Measurements from ENCODE around the gene ASZ1. TPM values are rescaled to one million over a fixed set of nuclear protein-coding genes. Genes with fewer than 3 reads are reported as not detected.

Gene ASZ1
- total RNA-seq, 1 donor from 2014 or later = not detected

DNA sequence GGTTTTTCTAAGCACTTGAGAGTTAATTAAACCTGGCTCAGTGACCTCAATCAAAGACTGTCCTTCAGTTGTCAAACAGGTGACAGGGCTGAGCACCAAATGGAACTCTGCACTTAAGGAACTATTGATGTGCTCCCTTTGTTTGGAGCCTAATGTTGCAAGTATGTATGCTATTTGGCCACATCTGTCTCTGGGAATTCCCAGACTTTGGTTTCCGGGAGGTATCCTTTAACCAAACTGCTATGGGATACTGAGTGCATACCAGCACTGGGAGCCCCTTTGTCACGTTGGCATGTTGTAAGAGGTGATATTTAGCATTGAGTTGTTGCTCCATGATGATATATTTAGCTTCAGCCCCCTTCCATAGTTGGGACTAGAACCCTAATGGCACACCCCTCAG lies 25.2 kb downstream of the ASZ1 start:
- no peak for DNase-seq (ENCODE audit: low read depth, low spot score)

DNA sequence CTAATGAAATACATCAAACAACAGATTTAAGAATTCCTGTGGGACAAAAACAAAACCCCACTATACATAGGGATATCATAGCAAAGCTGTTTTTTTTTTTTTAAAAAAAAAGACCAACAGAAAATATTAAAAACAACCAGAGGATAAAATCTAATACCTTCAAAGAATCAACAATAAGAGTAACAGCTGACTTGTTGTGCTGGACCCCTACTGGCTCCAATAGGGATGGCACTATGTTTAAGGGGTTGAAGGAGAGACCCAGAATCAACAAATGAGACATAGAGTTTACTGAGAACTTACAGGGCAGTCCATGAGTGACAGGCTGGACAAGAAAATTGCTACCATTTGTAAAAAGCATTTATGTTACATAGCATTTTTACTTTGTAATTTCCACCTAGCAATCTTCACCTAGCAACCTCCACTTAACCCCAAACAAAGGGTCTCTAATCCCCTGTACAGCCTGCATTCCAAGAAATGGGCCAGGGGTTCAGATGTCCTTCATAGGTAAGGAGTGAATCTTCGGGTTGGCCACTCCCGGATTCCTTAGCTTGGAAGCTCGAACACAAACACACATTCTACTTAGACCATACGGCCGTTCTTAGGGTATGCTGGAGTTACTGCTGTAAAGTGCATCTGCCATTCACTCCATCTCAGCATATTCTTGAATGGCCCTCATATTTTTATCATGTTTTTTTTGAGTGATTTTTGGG lies 25.8 kb downstream of the ASZ1 start:
- no peak for DNase-seq (ENCODE audit: low read depth, low spot score)

DNA sequence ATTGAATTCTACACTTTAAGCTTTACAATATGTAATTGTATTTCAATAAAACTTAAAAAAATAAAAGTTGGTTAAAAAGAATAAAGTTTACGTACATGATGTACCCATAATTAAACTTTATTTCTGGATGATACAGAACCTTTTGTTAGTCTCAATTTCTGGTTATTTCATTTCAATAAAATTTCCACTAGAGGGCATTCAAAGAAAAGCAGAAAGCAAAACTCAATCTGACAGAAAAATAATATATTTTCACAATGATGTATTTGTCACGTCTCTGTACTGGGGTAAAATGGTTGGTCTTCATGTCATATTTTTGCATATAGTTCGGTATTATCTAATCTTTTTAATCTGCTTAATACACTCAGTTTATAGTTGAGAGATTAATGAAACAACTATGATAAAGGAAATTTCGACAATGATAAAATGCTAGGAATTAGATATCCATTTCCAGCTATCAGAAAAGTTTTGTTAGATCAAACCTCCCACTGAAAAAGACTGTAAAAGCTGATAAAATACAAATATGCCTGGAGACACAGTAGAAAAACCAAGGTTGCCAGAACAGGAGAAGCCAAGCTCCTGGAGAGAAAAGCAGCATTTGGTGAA lies 27.4 kb downstream of the ASZ1 start:
- no peak for DNase-seq (ENCODE audit: low read depth, low spot score)

DNA sequence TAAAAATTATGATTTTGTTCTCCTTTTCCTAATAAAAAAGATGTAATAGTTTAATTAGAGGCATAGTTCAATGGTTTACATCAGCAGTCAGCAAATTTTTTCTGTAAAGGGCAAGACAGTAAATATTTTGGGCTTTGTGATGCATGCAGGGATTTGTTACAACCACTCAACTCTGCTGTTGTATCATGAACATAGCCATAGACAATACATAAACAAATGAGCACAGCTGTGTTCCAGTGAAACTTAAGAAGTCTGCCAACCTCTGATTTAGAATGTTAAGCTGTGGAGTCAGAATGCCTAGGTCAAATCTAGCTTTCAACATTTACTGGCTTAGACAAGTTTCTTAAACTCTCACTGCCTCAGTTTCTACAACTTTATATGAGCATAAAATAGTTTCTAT lies 31.6 kb downstream of the ASZ1 start:
- DNase-seq (ENCODE audit: low read depth, low spot score) = no peak

DNA sequence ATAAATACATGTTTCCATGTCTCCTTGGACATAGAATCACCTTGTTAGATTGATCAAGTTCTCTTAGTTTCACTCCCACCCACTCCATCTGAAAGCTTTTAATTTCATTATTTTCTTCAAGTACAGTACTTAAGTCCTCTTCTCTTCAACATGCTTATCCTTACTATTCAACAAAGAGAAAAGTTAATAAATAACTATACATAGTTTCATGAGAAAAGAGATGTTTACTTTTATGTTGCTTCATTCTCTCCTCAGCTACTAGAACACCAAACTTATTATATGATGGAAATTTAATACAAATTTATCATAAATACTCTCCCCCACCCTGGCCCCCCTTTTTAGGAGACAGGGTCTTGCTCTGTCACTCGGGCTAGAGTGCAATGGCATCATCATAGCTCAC lies 33.5 kb downstream of the ASZ1 start:
- no peak for DNase-seq (ENCODE audit: low read depth, low spot score)

DNA sequence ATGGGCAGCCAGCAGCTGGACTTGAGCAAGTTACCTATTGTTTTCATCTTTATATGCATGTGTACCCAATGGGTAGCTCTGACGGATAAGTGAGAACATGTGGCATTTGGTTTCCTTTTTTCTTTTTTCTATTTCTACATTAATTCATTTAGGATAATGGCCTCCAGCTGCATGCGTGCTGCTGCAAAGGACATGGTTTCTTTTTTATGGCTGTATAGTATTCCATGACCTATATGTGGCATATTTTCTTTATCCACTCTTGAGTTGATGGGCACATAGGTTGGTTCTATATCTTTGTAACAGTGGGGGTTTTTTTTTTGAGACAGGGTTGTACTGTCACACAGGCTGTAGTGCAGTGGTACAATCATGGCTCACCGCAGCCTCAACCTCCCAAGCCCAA lies 37.4 kb downstream of the ASZ1 start:
- DNase-seq (ENCODE audit: low read depth, low spot score) = no peak

DNA sequence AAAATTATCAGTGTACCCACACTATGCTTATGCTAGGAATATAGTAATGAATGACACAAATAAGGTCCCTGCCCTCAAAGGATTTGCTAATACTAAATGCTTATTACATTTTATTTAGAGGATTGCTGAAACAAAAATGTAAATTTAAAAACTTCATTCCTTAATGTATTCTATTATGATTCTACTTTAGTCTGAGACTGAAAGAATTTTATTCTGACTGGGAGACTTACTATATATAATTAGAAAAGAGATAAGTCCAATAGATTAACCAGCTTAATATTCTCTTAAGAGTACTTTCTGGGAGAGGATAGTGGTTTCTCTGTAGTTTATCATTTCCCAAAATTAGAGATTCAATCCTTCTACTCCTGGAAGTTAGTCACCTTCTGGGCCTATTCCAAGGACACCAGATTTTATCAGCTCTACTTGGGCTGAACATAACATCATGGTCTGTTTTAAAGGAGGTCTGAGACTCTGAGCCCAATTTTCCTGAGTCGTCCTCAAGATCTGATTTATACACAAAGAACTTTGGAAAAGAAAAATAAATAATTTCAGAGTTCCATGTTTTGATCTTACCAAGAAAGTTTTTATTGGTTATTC lies 41.1 kb downstream of the ASZ1 start:
- no peak for DNase-seq (ENCODE audit: low read depth, low spot score)

DNA sequence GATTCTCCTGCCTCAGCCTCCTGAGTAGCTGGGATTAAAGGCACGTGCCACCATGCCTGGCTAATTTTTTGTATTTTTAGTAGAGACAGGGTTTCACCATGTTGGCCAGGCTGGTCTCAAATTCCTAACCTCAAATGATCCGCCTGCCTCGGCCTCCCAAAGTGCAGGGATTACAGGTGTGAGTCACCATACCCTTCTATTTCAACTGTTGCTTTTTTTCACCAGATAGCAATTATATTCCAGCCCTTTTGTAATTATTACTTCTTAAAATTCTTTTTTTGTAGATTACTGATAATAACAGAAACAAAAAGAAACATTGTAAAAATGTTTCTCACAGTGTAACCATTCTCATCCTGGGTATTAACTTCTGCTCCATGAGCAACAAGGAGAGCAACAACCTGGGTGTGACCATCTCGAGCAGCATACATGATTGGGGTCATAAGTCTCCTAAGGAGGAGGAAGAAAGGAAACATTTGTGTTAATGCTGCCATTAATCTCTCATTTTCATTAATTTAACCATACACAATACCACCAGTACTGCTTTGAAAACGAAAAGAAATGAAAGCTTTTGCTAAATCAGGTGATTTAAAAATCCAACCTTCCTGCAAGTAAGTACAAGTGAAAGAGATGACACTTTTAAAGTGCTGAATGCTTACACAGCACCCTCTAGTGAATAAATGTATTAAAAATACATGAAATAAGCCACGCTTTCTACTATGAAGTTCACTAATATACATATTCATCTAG lies 41.8 kb downstream of the ASZ1 start:
- no peak for DNase-seq (ENCODE audit: low read depth, low spot score)

DNA sequence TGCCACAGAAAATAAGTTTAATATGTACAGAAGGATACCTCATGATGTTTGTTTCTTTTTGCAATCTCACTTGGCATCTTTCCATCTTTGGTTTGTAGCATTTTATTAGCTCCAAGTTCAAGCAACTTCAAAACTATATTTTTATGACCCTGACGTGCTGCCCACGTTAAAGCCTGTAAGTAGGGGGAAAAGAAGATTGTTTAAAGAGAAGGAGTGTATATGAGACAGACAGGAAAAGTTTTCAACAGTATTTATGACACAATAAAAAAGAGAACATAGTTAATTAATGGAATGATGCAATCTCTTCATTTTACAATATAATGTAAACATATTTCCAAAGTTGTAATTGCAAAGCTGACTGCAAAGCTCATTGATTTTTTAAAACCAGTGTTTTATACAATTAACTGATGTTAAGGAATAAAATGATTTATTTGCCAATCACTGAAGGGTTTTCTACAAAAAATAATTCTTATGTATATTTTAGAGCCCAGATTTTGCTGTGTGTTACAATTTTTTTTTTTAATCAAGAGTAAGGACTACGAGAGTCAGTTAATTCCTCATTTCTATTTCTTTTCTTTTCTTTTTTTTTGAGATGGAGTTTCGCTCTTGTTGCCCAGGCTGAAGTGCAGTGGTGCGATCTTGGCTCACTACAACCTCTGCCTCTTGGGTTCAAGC lies 42.5 kb downstream of the ASZ1 start:
- no peak for DNase-seq (ENCODE audit: low read depth, low spot score)

DNA sequence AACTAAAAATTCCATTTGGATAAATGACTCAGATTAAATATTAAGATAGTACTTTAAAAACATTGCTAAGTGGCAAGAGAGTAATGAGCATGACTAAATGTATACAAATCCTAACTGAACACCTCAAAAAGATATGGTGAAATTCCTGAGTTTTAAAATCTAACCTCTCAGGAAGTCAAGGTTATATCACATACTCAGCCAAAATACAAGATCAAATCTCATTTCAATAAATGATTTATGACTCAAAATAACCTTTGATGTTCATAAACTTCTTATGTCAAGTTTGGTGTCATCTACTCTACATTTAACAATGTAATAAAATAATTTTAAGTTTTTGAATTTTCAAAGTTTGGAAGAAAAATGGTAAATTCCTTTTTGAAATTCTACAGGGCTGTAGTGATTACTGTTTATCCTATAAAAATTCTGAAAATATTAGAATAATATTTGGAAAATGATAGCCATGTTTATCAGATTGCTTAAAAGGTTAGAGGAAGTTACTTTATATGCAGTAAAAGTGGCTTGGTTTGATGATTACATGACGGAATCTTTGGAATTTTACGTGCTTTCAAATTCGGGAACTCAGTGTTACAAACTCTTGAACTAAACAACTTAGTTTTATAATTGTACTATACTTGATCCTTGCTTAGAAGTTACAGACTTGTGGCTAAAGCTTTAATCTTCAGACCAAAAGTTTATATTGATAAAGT lies 43.7 kb downstream of the ASZ1 start:
- no peak for DNase-seq (ENCODE audit: low read depth, low spot score)

DNA sequence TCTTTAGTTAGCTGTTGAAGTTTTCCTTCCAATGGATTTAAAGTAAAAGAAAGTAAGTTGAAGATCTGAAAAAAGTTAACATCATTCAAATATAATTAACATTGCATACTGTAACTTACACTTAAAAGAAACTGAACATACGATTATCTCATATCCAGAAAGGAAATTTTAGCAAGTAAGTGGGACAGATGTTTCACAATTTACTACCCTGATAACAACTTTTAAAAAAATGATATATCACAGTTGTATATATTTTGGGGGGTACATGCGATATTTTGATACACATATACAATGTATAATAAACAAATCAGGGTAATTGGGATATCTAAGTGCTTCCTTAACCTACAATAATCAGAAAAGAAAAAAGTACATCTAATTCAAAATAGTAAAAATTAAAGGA lies 44.2 kb downstream of the ASZ1 start:
- DNase-seq (ENCODE audit: low read depth, low spot score) = no peak

DNA sequence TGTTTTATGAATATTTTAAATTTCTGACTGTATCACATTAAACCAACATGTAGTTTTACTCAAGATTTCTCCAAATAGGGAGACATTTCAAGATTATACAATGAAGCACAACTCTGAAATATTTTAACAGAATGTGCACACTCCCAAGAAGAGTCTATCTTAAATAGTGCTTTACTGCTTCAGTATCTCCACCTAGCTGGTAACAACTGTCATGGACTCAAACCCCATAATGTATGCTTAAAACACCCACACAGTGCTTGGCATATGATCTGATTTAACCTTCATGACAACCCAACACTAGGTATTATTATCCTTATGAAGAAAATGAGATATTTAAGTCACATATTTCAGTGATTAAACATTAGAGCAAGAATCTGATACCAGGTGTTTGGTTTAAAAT lies 45.9 kb downstream of the ASZ1 start:
- DNase-seq (ENCODE audit: low read depth, low spot score) = no peak

DNA sequence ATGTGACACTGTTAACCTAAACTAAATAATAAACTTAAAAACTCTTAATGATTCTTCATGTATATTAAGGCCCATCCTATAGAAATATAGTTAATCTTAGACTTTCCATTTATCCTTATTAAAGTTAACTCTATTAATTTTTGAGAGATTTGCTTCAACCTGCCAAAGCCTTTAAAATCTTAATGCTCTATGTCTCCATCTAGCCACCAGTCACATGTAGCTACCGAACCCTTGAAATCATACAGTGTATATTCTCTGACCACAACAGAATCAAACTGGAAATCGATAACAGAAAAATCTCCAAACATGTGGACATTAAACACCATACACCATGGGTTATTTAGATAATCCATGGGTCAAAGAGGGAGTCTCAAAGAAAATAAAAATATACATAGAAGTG lies 51.9 kb downstream of the ASZ1 start:
- no peak for DNase-seq (ENCODE audit: low read depth, low spot score)

DNA sequence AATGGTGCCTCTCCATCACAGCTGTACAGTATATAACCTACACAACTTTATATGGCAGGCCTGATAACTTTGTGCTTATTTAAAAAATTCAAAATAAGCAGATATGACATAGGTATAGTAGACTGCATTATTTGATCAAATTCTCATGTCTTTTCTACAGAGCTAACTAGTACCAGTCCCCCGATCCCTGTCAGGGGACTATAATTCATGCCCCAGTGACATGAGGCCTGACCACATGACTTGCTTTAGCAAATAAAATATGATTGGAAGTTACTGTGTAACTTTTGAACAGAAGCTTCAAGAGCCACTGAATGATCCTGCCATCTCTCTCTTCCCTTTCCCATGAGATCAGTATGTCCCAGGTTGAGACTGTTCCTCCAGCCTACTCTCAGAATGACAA lies 55.2 kb downstream of the ASZ1 start:
- no peak for DNase-seq (ENCODE audit: low read depth, low spot score)

DNA sequence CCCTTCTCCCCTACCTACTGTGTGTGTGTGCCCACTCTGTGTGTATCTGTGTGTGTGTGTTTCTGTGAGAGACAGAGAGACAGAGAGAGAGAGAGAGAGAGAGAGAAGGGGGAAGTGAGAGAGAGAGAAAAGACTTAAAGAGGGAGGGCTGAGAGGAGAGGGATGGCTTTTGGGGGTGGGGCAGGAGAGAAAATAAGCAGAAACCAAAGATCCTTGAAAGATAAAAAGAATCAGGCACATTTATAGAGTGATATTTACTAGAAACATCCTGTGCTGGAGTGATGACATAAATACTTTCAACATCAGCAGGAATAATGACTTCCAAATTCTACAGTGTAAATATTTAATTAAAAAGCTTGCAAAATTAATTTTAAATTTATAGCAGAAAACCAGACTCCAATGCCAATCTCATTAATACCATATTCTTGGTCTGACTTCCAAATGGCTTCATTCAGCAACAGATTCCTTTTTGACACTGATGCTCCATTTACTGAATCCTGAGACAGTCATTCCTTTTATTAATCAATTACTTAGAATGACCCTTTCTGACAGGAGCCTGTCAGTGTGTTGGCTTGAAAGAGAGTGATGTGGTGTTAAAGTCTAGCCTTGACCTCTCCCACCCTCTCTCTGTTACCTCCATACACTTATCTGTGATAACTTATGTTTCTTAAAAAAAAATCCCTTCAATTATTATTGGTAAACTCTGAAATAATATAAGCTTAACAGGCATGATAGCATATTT lies 62.8 kb downstream of the ASZ1 start:
- no peak for DNase-seq (ENCODE audit: low read depth, low spot score)

DNA sequence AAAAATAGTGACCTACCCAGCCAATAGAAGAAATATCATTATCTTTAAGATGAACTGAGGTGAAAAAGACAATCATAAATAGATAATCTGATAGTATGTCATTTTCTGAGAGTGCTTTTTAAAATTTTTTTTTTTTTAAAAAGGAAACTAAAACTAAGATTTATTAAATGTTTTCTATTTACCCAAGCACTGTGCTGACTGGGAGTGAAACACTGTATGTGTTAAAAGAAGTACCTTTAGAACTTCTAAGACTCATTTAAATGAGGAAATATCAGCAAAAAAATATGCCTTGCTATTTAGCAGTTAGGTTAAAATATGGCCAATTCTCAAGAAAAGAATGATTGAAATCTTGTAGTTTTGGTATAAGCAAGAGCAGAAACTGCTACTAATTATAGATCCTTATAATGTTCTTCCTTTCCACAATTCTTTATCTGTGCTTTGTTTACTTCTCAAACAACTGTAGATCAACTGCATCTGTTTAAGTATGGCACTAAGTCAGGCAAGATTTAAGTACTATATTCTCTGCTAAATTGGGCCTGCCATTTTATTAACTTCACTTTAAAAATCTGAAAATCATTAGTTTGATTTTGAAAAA lies 64.9 kb downstream of the ASZ1 start:
- DNase-seq (ENCODE audit: low read depth, low spot score) = no peak

DNA sequence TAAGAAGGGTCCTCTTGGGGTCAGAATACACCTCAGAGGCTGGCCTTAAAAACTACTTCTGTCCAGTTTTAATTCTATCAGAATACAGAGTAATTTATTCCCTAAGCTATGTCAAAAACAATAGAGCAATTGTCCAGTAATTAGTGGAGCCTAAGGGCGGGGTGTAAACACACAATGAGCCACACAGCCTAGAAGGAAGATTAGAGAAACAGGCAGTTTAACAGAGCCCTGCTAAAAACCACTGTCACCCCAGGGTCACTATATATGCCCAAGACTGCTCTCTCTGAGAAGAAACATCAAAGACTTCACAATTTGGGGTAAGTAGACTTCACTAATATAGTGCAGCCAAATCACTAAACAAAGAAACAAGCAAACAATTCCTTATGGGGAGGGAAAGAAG lies 77.3 kb downstream of the ASZ1 start:
- DNase-seq (ENCODE audit: low read depth, low spot score) = no peak

DNA sequence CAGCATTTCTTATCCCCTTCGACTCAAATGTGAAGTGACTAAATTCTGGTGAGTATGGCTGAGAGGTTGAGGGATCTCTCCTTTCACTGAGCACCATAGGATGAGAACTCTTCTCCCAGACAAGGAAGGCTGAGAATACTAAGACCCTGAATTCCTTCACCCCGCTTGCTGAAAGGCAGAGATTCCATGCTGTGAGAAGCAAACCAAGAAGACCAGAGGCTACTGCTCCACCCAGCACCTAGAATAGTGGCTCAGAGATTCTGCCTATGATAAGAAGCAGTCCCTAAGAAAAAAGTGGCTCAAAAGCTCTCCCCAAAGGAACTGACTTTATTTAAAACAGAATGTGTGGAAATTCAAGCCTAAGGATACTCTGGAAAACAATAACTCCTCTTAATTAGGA lies 77.7 kb downstream of the ASZ1 start:
- no peak for DNase-seq (ENCODE audit: low read depth, low spot score)

DNA sequence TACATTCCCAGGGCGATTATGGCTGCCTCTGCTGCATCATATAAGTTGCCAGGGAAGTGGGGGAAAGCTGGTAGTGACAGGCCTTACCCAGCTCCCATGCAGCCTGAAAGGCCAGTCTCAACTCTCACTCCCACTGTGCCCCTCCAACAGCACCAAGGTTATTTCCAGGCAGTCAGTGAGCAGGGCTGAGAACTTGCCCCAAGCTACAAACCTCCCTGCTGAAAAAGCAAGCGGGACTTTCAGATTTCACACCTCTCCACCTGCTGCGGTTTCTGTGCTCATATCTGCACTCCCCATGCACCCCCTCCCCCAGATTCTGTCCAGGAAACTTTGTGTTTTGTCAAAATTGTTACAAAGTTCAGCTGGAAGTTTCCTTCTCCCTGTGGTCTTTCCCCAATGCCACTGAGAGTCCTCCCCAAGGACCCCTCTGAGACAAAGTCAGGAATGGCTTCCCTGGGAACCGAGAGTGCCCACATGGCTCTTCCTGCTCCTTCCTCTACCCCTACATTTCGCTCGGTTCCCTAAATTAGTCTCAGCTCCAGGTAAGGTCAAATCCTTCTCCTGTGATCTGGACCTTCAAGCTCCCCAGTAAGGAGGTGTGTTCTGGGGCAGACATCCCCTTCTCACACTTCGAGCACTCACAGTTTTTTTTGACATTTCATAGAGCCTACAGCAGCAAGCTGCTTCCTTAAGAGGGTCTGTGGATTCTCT lies 79.2 kb downstream of the ASZ1 start:
- DNase-seq (ENCODE audit: low read depth, low spot score) = no peak

DNA sequence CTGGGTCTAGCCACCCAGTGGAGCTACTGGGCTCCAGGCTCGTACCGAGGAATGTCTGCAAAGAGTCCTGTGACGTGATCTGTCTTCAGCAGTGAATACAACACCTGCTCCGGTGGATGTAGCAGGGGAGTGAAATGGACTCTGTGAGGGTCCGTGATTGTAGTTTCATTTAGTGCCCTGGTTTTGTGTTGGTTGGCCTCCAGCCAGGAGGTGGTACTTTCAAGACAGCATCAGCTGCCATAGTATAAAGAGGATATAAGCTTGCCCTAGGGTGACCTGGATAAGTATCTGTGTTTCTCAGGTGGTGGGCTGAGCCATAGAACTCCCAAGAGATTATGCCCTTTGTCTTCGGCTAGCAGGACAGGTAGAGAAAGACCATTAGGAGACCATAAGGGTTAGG lies 79.8 kb downstream of the ASZ1 start:
- DNase-seq (ENCODE audit: low read depth, low spot score) = no peak
